Measurements from ENCODE around the gene STK39. TPM values are rescaled to one million over a fixed set of nuclear protein-coding genes. Genes with fewer than 3 reads are reported as not detected.

STK39 gene
- total RNA-seq, 4 donors from 2014 or later = 8.9 to 28.3 (median 14.5) TPM

GRCh38 chr2:168198476-168199207 lies 48.8 kb downstream of the STK39 start:
- TF ChIP-seq CTCF (IDR thresholded peaks at IDR 0.05) (no peak), POLR2A (IDR thresholded peaks at IDR 0.05) (no peak)
- DNase-seq (ENCODE audit: low spot score in 2 of 2) = no peak
- no peak overlapping the region for H3K4me3 ChIP-seq (ENCODE audit: low read depth, poor library complexity, severe bottlenecking)
- WGBS, 2 donors = 65 to 78% methylated on average over 7 of the region's 7 CpGs
- intact Hi-C loops (cut with DNase I; ENCODE audit: low total_unique reads) = no loop called here

GRCh38 chr2:168196764-168197180 lies 50.6 kb downstream of the STK39 start:
- 96 to 98% methylated on average over 4 of the region's 4 CpGs for WGBS, 2 donors
- intact Hi-C loops (cut with DNase I; ENCODE audit: low total_unique reads) = no loop called here
- no peak overlapping the region for H3K4me3 ChIP-seq (ENCODE audit: low read depth, poor library complexity, severe bottlenecking)
- no peak for DNase-seq (ENCODE audit: low spot score in 2 of 2)
- TF ChIP-seq CTCF (IDR thresholded peaks at IDR 0.05) (no peak), POLR2A (IDR thresholded peaks at IDR 0.05) (no peak)

- H3K4me3 ChIP-seq (ENCODE audit: low read depth, poor library complexity, severe bottlenecking) = no peak overlapping the region
- DNase-seq (ENCODE audit: low spot score in 2 of 2) = no peak
- TF ChIP-seq CTCF (IDR thresholded peaks at IDR 0.05) (no peak), POLR2A (IDR thresholded peaks at IDR 0.05) (no peak)
- WGBS, 2 donors = 76 to 84% methylated on average over 7 of the region's 7 CpGs
- intact Hi-C loops (cut with DNase I; ENCODE audit: low total_unique reads) = no loop called here
Measured at GRCh38 chr2:168194784-168195522, 52.4 kb downstream of the STK39 start.

- no peak for DNase-seq (ENCODE audit: low spot score in 2 of 2)
- no peak overlapping the region for H3K4me3 ChIP-seq (ENCODE audit: low read depth, poor library complexity, severe bottlenecking)
- intact Hi-C loops (cut with DNase I; ENCODE audit: low total_unique reads) = no loop called here
- TF ChIP-seq CTCF (IDR thresholded peaks at IDR 0.05) (no peak), POLR2A (IDR thresholded peaks at IDR 0.05) (no peak)
- WGBS, 2 donors = 50 to 70% methylated on average over 3 of the region's 3 CpGs
Measured at GRCh38 chr2:168192839-168193616, 54.4 kb downstream of the STK39 start.

GRCh38 chr2:168191955-168192785 lies 55.2 kb downstream of the STK39 start:
- WGBS, 2 donors = 61 to 66% methylated on average over 6 of the region's 6 CpGs
- intact Hi-C loops (cut with DNase I; ENCODE audit: low total_unique reads) = no loop called here
- TF ChIP-seq CTCF (IDR thresholded peaks at IDR 0.05) (no peak), POLR2A (IDR thresholded peaks at IDR 0.05) (no peak)
- no peak overlapping the region for H3K4me3 ChIP-seq (ENCODE audit: low read depth, poor library complexity, severe bottlenecking)
- no peak for DNase-seq (ENCODE audit: low spot score in 2 of 2)

Data from lower leg skin (tissue), 4 donors.